HG02678 (cell line): ENCODE data around the gene AASS.

ENCODE experiments used
- ATAC-seq: cut with Tn5 transposase; IDR thresholded peaks from one replicate; pipeline ENCODE4 v1.9.1; 2021; ENCODE audit warnings: mild to moderate bottlenecking, moderate library complexity; ENCODE audit not compliant: unreplicated experiment

AASS gene

DNA sequence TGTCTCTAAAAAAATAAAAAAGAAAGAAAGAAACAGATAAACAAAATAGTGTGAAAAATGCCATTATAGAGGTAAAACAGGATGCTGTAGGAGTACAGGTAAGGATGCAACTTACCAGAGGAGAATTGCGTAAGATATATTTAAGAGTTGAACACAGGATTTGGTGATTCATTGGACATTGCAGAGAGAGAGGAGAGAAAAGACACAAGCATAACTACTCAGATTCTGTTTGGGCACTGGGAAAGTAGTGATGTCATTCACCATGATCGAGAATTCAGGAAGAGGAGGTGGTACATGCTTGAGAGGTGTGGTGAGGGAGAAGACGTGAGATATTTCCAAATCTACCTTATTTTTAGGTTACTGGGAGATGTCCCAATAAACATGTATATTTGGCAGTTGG, 97.6 kb downstream of the AASS start:
- no peak for ATAC-seq

DNA sequence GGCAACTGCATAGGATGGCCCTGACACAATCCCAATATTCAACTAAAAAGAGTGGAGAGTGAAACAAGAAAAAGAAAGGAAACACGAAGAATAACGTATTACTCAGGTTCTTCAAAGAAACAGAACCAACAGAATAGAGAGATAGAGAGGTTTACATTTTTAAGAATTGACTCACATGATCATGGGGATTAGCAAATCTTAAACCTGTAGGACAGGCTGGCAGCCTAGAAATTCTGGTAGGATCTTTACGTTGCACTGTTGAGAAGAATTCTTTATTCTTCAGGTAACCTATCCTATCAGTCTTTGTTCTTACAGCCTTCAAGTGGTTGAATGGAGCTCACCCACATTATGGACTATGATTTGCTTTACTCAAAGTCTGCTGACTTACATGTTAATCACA, 103.9 kb downstream of the AASS start:
- ATAC-seq, result no peak

DNA sequence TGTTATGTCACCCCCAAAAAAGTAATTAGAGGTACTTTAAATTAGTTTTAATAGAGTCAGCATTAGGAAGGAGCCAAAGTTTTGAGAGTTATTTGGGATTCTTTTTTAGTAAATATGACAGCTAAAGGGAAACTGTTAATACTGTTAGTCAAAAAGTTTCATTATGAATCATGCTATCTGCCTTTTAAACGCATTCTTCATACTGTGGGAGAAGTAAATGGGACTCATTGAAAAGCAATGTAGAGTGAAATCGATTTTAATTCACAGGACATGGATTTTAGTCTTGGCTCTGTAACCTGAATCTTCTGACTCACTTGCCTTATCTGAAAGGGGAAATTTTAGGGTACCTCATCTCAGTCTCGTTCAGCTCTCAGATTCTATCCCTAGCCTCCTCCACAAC, 105.1 kb downstream of the AASS start:
- no peak for ATAC-seq

DNA sequence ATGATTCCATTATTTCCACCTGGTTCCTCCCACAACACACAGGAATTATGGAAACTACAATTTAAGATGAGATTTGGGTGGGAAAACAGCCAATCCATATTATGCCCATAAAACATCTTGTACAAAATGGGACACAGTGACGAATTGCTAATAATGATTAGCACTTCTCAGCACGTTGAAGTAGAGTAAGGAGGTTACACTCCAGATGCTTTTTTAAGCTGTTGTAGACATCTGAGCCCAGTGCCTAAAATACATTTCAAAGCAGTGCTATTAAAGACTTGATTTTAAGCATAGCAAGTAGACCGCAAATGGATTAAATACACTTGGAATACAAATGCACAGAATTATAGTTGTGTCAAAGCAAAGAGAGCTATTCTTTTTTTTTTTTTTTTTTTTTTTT, 105.9 kb downstream of the AASS start:
- no peak for ATAC-seq

DNA sequence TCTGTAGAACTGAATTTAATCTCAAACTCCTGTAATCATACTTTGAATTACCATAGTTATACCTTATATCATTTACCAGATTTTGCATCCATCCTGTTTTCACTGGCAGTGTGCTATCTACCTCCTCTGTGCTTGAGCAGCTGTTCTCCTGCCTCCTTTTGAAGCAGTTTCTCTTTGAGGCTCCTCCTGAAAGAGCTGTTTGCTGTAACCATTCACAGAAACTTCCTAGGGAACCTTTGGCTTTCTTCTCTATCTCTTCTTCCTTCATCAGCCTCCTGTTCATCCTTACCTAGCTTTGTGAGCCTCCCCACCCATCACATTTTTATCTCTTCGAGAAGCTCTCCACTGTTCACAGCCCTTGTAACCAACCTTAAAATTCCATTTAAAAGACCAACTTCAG, 108.2 kb downstream of the AASS start:
- no peak for ATAC-seq

DNA sequence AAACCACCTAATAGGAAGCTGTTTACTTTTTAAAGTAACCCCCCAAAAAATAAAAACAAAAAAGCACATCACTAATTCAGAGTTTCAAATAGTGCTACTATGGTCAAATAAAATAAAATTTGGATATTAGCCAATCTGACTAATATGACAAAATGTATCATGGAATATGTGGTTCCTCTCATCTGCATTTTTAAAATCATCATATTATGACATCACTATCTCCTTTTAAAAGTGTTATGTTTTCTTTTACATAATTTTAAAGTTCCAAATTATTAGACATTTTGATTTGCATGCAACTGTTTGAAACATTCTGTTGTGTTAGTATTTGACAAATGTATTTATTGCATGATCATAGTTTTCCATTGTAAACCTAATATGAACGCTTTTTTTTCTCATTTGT, 110.4 kb downstream of the AASS start:
- no peak for ATAC-seq

DNA sequence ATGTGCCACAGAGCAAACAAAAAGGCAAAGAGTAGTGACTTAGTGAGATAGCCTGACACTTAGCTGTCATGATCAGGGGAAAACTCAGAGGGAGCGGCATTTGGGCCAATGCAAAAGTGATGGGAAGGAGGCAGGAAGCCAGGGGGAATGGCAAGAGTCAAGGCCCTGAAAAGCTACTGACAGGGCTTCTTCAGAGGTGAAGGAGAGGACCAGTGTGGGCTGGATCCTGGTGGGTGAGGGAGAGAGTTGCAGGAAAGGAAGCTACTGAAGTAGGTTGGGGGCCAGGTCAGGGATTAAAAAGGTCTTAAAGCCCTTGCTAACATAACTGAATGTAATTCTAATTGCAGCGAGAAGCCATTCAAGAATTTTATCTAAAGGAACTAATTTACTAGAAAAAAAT, 117.0 kb downstream of the AASS start:
- no peak for ATAC-seq
